AG04449 (cell line): ENCODE measurements around the gene CSTF2T.

Source experiments
- CTCF ChIA-PET: fragments of 350-600 bp; formaldehyde crosslinking; extraction: SDS; loops from one replicate; lab custom pipeline; 2021; ENCODE audit warnings: antibody characterized with exemption; lab: Yijun Ruan, JAX
- POLR2A ChIA-PET: fragments of 400-600, 350-600 bp; formaldehyde crosslinking; extraction: SDS; loops from one replicate; lab custom pipeline; 2020; ENCODE audit warnings: antibody characterized with exemption, inconsistent platforms; lab: Yijun Ruan, JAX
- DNase-seq: peaks from one replicate; pipeline ENCODE4 v3.0.0-alpha.2; 2010; ENCODE audit warnings: low read depth, low spot score
- H3K4me3 ChIP-seq: 2 replicates; pipeline ENCODE4 v1.5.1; 2011; ENCODE audit warnings: low read depth, mild to moderate bottlenecking, control low read depth, low read length
- TF ChIP-seq, protein P1 (sequence below): IDR thresholded peaks from one replicate; pipeline ENCODE4 v1.5.1; 2011; ENCODE audit warnings: mild to moderate bottlenecking, moderate library complexity, low read length, control low read depth, inconsistent platforms; ENCODE audit not compliant: insufficient read depth; ENCODE audit errors: missing control alignments

The CSTF2T gene

DNA sequence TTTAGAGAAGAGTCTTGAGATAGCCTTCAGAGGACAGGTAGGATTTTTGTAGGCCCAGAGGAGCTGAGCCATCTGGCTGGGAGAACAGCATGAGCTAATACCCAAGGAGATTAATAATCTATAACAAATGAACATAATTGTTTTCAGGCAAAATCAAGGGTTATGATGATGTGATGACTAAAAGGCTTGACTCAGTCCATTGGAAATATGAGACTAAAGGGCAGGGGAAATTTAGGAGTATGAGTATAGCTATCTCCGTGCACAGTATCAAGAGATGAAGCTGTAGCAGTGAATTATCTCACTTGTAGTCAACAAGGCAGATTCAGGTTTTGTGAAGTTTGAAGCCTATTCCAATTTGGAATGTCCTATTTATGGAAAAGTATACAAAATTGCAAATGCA lies 40.1 kb downstream of the CSTF2T start:
- TF ChIP-seq, protein P1, sequence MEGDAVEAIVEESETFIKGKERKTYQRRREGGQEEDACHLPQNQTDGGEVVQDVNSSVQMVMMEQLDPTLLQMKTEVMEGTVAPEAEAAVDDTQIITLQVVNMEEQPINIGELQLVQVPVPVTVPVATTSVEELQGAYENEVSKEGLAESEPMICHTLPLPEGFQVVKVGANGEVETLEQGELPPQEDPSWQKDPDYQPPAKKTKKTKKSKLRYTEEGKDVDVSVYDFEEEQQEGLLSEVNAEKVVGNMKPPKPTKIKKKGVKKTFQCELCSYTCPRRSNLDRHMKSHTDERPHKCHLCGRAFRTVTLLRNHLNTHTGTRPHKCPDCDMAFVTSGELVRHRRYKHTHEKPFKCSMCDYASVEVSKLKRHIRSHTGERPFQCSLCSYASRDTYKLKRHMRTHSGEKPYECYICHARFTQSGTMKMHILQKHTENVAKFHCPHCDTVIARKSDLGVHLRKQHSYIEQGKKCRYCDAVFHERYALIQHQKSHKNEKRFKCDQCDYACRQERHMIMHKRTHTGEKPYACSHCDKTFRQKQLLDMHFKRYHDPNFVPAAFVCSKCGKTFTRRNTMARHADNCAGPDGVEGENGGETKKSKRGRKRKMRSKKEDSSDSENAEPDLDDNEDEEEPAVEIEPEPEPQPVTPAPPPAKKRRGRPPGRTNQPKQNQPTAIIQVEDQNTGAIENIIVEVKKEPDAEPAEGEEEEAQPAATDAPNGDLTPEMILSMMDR, result no peak
- POLR2A ChIA-PET, result interaction anchor here (1.0 to 1.2 kb wide), 2 partner anchors 9 to 666 kb away, joined by 3 to 4 read pairs; no protein-coding TSS in a partner anchor
- CTCF ChIA-PET, result no interaction called here
- no peak for DNase-seq
- no peak overlapping the region for H3K4me3 ChIP-seq

DNA sequence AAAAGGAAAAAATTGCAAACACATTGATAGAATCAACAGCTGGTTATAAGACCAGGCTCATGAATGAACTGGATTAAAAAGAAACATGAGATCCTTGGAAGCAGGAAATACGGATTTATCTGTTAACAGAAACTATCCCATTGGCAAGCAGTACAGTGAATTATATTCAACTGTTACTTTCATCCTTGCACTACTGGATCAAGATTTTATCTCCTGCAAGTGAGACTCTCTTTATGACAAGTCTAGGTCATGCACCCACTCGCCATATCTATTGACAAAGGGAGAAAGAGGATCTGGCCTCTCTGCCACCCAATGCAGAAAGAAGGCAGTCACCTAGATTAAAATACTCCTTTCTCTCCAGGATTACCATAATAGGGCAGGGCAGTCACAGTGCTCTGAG lies 41.4 kb downstream of the CSTF2T start:
- DNase-seq, result no peak
- no peak overlapping the region for H3K4me3 ChIP-seq
- CTCF ChIA-PET, result no interaction called here
- TF ChIP-seq, protein P1, result no peak
- POLR2A ChIA-PET, result no interaction called here

DNA sequence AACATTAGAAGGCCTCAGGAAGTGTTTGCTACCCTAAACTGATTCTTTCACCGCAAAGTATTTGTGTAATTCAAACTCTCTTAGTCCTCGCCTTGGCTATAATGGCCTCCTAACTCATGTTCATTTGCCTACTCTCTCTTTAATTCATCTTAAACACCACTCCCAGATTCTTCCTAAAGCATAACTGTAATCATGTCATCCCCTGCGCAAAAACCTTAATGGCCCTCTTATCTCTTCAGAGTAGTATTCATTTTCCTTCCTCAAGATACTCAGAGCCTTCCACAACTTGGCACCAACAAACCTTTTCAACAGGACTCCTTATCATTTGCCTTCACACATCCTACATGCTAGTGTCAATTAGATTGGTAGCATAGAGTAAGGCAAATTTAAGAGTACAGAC lies 42.9 kb downstream of the CSTF2T start:
- POLR2A ChIA-PET, result no interaction called here
- no peak overlapping the region for H3K4me3 ChIP-seq
- TF ChIP-seq, protein P1, result no peak
- CTCF ChIA-PET, result no interaction called here
- no peak for DNase-seq

DNA sequence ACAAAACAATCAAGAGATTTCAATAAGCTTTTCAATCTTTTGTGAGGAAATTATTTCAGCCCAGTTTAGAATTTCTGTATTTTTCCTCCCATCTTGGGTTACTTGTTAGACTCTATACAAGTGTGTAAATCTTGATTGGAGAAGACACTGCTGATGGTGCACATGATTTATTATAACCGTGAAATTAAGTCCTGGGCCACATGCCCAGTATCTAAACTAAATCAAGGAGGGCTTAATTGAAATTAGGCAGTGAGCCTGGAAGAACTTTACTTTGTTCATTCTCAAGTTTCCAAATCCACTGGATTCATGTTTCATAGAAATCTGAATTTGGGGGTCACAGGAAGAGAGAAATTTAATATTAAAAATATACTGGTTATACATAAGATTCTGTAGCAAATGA lies 44.5 kb downstream of the CSTF2T start:
- H3K4me3 ChIP-seq, result no peak overlapping the region
- TF ChIP-seq, protein P1, result no peak
- POLR2A ChIA-PET, result no interaction called here
- CTCF ChIA-PET, result no interaction called here
- no peak for DNase-seq

DNA sequence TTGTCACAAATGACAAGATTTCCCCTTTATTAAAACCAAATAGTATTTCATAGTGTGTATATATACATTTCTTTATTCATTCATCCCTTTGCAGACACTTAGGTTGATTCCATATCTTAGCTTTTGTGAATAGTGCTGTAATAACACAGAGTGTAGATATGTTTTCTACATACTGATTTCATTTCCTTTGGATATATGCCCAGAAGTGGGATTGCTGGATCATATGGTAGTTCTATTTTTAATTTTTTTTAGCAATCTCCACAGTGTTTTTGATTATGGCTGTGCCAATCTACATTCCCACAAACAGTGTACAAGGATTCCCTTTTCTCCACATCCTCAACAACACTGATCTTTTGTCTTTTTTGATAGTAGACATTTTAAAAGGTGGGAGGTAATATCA lies 46.4 kb downstream of the CSTF2T start:
- CTCF ChIA-PET, result interaction anchor here (1.0 to 1.2 kb wide), 2 partner anchors 29 to 307 kb away, joined by 3 read pairs; no protein-coding TSS in a partner anchor
- POLR2A ChIA-PET, result no interaction called here
- H3K4me3 ChIP-seq, result no peak overlapping the region

DNA sequence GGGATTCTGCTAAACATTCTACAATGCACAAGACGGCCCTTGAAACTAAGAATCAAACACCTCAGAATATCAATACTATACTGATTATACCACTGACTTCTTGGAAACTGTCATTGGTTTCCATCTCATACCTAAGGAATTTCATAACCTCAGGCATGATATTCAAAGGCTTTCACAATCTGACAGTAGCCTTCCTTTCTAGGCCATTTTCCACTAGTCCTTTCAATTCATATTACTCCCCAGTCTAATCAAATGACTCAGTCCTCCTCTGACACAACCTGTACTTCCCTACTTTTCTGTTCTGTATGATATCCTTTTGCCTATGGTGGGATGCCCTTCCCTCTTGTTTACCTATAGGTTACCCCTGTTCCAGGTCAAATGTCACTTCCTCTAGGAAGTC lies 48.3 kb downstream of the CSTF2T start:
- POLR2A ChIA-PET, result no interaction called here
- TF ChIP-seq, protein P1, result no peak
- no peak overlapping the region for H3K4me3 ChIP-seq
- CTCF ChIA-PET, result no interaction called here
- no peak for DNase-seq

More for the DNA sequence above, 46.4 kb downstream of the CSTF2T start:
- no peak for DNase-seq
- TF ChIP-seq, protein P1, result no peak
